Left lung (tissue), 10 donors: ENCODE results near the gene KRT6A. TPM values are rescaled to one million over a fixed set of nuclear protein-coding genes. Genes with fewer than 3 reads are reported as not detected.
A peak's percentile ranks its signal among the peaks of the same experiment; 100 is the strongest.
"Not testable (repeated sequence)": the region's sequence is repeated elsewhere in the genome, so short reads cannot be mapped to it uniquely, and the experiment has no call there.

ENCODE experiments used
- ATAC-seq: fragments of 200-7000 bp; cut with Tn5 transposase; one replicate; pipeline ENCODE4 v1.9.1; 2020; ENCODE audit warnings: moderate library complexity
- DNase-seq, 4 donors: peaks; one replicate each; pipeline ENCODE4 v3.0.0-alpha.2; 2013 to 2020
- H3K27ac ChIP-seq, 2 donors: fragments of 200-600 bp; sonication (generic) in 1 of 2; one replicate each; pipeline versions ENCODE4 v1.5.0 to v1.8.0; 2020 to 2021
- H3K27me3 ChIP-seq, 2 donors: fragments of 200-600 bp; sonication (generic) in 1 of 2; one replicate each; pipeline versions ENCODE4 v1.5.0 to v1.8.0; 2020 to 2021
- H3K36me3 ChIP-seq, 2 donors: fragments of 200-600 bp; sonication (generic) in 1 of 2; one replicate each; pipeline versions ENCODE4 v1.5.0 to v1.8.0; 2020 to 2021
- H3K4me1 ChIP-seq, 2 donors: fragments of 200-600 bp; one replicate each; pipeline ENCODE4 v1.8.0; 2021
- H3K4me3 ChIP-seq, 2 donors: fragments of 200-600 bp; sonication (generic) in 1 of 2; one replicate each; pipeline versions ENCODE4 v1.5.0 to v1.8.0; 2020 to 2021; ENCODE audit warnings: mild to moderate bottlenecking in 1 of 2
- H3K9me3 ChIP-seq, 2 donors: fragments of 200-600 bp; sonication (generic) in 1 of 2; one replicate each; pipeline versions ENCODE4 v1.5.0 to v1.8.0; 2020 to 2021
- CTCF ChIP-seq, 2 donors: fragments of 200-600 bp; sonication (generic) in 1 of 2; IDR thresholded peaks; one replicate each; pipeline versions ENCODE4 v1.5.0 to v1.8.0; 2021; ENCODE audit warnings: antibody characterized with exemption in 2 of 2
- intact Hi-C, 2 donors: fragments of 100-400 bp; cut with DNase I; formaldehyde crosslinking; loops; one replicate each; pipeline versions ENCODE4 v1.11.2 to v1.14.2; 2022
- polyA plus RNA-seq, 6 donors: library from polyadenylated mRNA; unstranded; fragments of 120-200 nt; gene quantifications; one replicate each; pipeline ENCODE4 v1.2.1, GENCODE V29; 2013; ENCODE audit not compliant: insufficient read length in 6 of 6
- total RNA-seq, 2 donors: library from RNA; stranded (reverse); fragmentation: NEBNext Ultra II Directional; extraction: Animal tissue kit (Norgen Biotek cat#: 25700); gene quantifications; one replicate each; pipeline ENCODE4 v1.2.1, GENCODE V29; 2021
- donor health status: DM: no; HTN: yes; CAD: no.
- donor health status: DM: no; HTN: no; CAD: no.

KRT6A gene
- total and polyA plus RNA-seq, 8 donors, result 24.4 to 32.0 TPM; not detected in 6

DNA sequence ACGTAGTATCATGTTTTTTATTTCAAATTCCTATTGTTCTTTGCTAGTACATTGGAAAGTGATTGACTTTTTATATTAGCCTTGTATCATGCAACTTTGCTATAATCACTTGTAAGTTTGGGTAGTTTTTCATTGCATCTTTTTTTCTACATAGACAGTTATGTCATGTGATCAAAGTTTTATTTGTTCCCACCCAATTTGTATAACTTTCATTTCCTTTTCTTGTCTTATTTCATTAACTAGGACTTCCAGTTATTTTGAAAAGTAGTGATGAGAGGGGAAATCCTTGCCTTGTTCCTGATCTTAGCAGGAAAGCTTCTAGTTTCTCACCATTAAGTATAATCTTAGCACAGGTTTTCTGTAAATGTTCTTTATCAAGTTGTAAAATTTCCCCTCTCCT lies 9.8 kb upstream of the KRT6A start:
- intact Hi-C loops, result no loop called here
- H3K9me3 ChIP-seq, result no peaks in the 10 kb centered on the region
- no peak overlapping the region for H3K27ac ChIP-seq
- H3K27me3 ChIP-seq, result peaks cover 0 to 34% of the 10 kb centered on the region in 2 donors
- no peaks in the 10 kb centered on the region for H3K4me1 ChIP-seq
- ATAC-seq (no peak), DNase-seq (no peak)
- no peak for TF ChIP-seq CTCF (IDR thresholded peaks at IDR 0.05)
- no peak overlapping the region for H3K4me3 ChIP-seq
- no peaks in the 10 kb centered on the region for H3K36me3 ChIP-seq

DNA sequence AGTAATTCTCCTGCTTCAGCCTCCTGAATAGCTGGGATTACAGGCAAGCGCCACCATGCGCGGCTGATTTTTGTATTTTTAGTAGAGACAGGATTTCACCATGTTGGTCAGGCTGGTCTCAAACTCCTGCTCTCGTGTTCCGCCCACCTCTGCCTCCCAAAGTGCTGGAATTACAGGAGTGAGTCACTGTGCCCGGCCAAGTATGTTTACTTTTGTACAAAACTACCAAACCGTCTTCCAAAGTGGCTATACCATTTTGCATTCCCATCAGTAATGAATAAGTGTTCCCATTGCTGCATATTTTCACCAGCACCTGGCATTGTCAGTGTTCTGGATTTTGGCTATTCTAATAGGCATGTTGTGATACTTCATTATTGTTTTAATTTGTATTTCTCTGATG lies 8.4 kb upstream of the KRT6A start:
- no peaks in the 10 kb centered on the region for H3K4me1 ChIP-seq
- ATAC-seq (peak; percentile 10), DNase-seq (no peak)
- no peak overlapping the region for H3K27ac ChIP-seq
- no peaks in the 10 kb centered on the region for H3K36me3 ChIP-seq
- intact Hi-C loops, result no loop called here
- no peaks in the 10 kb centered on the region for H3K9me3 ChIP-seq
- no peak for TF ChIP-seq CTCF (IDR thresholded peaks at IDR 0.05)
- H3K4me3 ChIP-seq, result no peak overlapping the region
- H3K27me3 ChIP-seq, result peaks cover 0 to 27% of the 10 kb centered on the region in 2 donors

DNA sequence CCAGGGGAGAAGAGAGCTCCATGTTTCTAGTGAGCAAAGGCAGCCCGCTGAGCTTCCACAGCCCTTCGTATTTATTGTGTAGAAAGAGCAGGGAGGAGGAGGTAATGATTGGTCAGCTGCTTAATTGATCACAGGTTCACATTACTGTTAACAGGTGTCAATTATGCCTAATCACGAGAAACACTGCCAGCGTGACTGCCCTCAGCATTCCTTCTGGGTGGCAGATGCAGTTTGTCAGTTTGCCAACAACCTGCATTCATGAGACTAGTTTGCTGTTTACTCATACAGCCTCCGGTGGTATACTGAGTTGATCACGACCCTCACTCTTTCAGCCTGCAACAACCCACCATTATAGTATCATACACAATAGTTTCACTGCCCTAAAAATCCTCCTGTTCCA lies 7.5 kb upstream of the KRT6A start:
- H3K4me1 ChIP-seq, H3K9me3 ChIP-seq, H3K4me3 ChIP-seq, H3K27ac ChIP-seq, ATAC-seq, intact Hi-C loops, H3K36me3 ChIP-seq, DNase-seq: not testable (repeated sequence)
- peaks cover 0 to 18% of the 10 kb centered on the region in 2 donors for H3K27me3 ChIP-seq

DNA sequence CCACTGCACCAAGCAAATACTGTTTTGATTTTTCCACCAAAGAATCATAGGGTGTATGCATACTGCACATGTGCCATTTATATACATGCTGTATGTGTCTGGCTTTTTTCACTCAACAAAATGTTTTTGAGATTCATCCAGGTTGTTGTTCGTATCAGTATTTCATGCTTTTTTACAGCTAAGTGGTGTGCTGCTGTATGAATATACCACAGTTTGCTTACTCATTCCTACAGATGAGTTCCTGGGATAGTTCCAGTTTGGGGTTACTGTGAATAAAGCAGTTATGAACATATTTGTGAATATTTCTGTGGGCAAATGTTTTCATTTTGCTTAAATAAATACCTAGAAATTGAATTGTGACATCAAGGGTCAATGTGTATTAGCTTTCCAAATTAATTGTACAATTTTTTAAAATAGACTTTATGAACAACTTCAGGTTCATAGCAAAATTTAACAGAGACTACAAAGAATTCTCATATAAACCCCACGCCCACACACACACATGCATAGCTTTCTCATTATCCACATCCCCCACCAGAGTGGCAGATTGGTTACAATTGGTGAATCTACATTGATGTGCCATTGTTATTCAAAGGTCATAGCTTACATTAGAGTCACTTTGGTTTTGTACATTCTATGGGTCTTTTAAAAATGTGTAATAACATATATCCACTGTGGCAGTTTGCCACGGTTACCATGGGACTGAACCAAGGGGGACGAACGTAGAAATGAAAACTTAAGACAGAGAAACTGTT lies 6.9 kb upstream of the KRT6A start:
- Histone ChIP-seq H3K36me3 (no peaks in the 10 kb centered on the region), H3K27ac (no peak overlapping the region), H3K27me3 (peaks cover 0 to 16% of the 10 kb centered on the region in 2 donors), H3K4me3 (no peak overlapping the region), H3K9me3 (no peaks in the 10 kb centered on the region), H3K4me1 (peaks cover 6 to 10% of the 10 kb centered on the region in 2 donors)
- TF ChIP-seq CTCF (IDR thresholded peaks at IDR 0.05), result no peak
- no peak for DNase-seq
- intact Hi-C loops, result no loop called here
- ATAC-seq, result no peak

GRCh38 chr12:52498946-52499345 lies 5.9 kb upstream of the KRT6A start:
- H3K4me1 ChIP-seq, result peaks cover 10 to 20% of the 10 kb centered on the region in 2 donors
- H3K9me3 ChIP-seq, result no peaks in the 10 kb centered on the region
- peaks cover 0 to 10% of the 10 kb centered on the region in 2 donors for H3K27me3 ChIP-seq
- H3K27ac ChIP-seq, result no peak overlapping the region
- ATAC-seq (no peak), DNase-seq (no peak)
- intact Hi-C loops, result no loop called here
- H3K36me3 ChIP-seq, result no peaks in the 10 kb centered on the region
- H3K4me3 ChIP-seq, result no peak overlapping the region
- no peak for TF ChIP-seq CTCF (IDR thresholded peaks at IDR 0.05)

GRCh38 chr12:52497975-52498374 lies 4.9 kb upstream of the KRT6A start:
- H3K27me3 ChIP-seq, result peaks cover 0 to 10% of the 10 kb centered on the region in 2 donors
- DNase-seq, result no peak
- no peaks in the 10 kb centered on the region for H3K36me3 ChIP-seq
- H3K4me1 ChIP-seq, result peaks cover 10 to 27% of the 10 kb centered on the region in 2 donors
- ATAC-seq, result no peak
- TF ChIP-seq CTCF (IDR thresholded peaks at IDR 0.05), result no peak
- no peak overlapping the region for H3K4me3 ChIP-seq
- no peak overlapping the region for H3K27ac ChIP-seq
- intact Hi-C loops, result no loop called here
- no peaks in the 10 kb centered on the region for H3K9me3 ChIP-seq
